GM18502 (cell line): ENCODE results near the gene LHX5.

Experiments used
- ATAC-seq: cut with Tn5 transposase; IDR thresholded peaks from one replicate; pipeline ENCODE4 v1.9.1; 2021; ENCODE audit warnings: mild to moderate bottlenecking; ENCODE audit not compliant: unreplicated experiment, poor library complexity

The LHX5 gene

GRCh38 chr12:113420996-113421595 is 50.6 kb downstream of the LHX5 start:
- ATAC-seq: no peak

- ATAC-seq: no peak
Observed at GRCh38 chr12:113418213-113418879, 53.3 kb downstream of the LHX5 start.

- no peak for ATAC-seq
Observed at GRCh38 chr12:113416091-113416754, 55.4 kb downstream of the LHX5 start.

DNA sequence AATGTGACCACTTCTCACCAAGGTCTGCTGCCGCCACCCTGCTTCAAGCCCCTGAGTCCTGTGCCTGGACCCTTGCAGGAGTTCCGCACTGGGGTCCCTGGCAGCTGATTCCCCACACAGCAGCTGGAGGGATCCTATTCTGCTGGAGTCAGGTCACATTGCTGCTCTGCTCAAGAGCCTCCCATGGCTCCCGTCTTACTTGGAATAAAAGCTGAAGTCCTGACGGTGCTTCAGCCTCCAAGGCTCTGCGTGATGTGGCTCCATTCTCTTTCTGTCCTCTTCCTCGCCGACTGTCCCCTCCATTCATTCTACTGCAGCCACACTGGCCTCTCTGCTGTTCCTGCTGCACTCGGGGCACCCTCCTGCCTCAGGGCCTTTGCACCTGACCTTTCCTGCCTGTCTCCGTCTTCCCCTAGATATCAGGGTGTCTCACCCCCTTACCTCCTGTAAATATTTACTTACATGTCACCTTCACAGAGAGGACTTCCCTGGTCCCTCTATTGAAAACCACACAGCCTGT is 57.1 kb downstream of the LHX5 start:
- ATAC-seq: no peak

GRCh38 chr12:113413488-113413939 is 58.2 kb downstream of the LHX5 start:
- ATAC-seq: no peak
